ENCODE results near the gene ITPK1.
"Not testable (repeated sequence)": the region's sequence is repeated elsewhere in the genome, so short reads cannot be mapped to it uniquely, and the experiment has no call there.

The ITPK1 gene

DNA sequence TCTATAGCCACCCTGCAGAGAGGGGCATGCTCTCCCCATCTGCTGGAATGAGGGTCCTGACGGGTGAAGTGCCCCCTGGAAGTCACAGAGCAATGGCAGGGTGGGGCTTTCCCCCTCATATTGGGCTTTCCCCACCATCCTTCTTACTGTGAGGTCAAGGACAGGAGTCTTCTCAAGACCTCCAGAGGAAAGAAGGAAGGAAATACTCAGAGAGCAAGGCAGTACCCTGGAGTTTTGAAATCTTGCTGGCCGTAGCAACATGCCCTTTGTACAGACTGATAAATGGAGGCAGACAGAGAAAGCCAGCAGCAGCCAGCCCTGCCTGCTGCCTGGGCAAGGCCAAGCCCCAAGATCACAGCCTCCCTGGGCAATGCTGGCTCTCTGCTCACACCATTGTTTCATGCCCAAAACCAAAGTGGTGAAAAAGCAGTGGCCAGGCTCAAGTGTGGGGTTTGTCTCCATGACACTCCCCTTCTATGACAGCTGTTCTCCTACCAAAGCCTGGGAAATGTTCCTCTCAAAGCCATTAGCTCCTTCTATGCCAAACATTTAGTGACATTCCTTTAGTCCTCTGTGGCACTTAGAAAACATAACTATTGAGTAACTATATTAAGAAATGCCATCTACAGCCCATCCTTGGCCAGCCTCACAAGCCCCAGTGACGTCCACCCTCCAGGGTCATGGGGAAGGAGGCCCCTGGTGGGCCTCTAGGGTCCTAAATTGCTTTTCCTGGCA, 13.2 kb upstream of the ITPK1 start:
- DNase-seq: no peak

- no peak for DNase-seq
Observed at GRCh38 chr14:93126111-93126510, 10.4 kb upstream of the ITPK1 start.

GRCh38 chr14:93122826-93123225, 7.1 kb upstream of the ITPK1 start:
- DNase-seq: no peak

GRCh38 chr14:93121030-93121834, 5.5 kb upstream of the ITPK1 start:
- DNase-seq: no peak

GRCh38 chr14:93120517-93120916, 4.8 kb upstream of the ITPK1 start:
- no peak for DNase-seq

- no peak for DNase-seq
Observed at GRCh38 chr14:93116676-93117200, 1.0 kb upstream of the ITPK1 start.

- DNase-seq: peak; percentile 89
Observed at GRCh38 chr14:93115069-93115820, 480 bp downstream of the ITPK1 start.

- no peak for DNase-seq
Observed at GRCh38 chr14:93114713-93115068, 1.0 kb downstream of the ITPK1 start.

DNA sequence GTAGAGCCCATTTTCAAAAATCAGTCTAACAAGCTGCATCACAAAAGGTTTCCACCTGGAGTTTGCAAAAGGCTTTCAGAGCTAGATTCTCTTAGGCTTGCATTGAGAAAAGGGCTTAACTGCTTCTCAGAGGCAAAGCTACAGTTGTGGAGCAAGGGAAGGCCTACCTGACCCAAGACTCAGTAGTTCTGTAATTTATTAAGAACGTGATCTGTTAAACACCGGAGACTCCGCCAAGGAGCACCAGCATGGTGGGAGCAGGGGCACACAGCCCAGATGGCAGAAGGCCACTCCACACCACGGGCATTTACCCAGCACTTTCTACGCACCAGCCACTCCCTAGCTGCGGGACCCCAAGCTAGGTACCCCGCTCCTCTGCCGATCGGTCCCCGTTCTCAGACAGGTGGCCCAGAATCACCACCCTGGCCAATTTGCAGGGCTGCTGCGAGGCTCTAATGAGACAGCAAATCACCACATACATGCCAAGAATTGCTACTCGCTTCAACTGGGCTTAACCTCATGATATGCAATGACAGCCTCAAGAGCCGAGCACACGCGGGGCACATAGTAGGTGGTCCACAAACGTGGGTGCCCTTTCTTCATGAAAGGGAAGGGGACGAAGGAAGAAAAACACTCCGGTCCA, 1.5 kb downstream of the ITPK1 start:
- DNase-seq: peak; percentile 28

DNA sequence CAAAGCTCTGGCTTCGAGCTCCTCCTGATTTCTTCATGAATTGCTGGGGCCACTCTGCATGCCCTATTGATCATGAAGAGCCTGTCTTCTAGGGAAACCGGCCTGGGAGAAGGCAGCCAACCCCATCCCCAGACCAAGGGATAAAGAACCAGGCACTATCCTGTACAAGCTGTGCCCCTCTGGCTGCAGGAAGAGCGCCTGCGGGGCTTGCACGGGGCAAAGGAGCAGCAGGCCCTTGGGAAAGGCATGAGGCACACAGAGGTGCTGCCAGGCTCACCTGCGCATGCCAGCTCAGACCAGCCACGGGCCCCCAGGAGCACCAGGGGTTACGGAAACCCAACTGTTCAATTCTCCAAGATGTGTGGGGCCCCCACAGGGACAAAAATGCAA, 2.1 kb downstream of the ITPK1 start:
- no peak for DNase-seq

DNA sequence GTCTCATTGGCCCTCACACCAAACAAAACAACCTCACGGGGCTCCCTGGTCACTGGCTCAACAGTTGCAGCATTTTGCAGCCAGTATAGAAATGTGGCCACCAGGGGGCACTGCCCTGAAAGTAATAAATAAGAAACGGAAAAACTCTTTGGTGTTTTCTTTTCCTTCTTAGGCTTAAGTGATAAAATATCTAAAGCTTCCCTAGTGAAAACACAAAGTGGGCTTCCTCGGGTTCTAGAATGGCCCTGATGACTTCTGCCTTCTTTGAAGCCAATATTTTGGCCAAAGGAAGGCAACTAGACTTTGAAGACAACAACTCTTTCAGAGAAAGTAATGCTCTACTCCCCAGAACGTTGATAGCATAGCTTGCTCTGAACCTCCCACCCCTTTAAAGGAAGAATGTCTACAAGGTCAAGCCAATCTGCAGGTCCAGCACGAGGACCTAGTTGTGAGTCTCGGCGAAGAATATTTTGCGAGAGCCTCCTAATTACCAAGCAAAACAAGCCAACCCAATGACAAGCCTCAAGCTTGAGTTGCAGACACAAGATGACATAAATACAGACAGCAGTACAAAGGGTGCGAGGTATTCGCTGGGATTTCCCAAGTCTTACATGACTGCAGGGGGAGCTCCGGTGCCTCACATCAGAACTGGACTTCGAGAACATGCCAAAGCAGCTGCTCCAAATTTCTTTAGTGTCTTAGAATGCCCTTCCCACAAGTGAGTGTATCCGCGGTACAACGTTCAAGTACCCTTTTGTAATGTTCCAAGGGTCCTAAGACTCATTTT, 2.6 kb downstream of the ITPK1 start:
- peak; percentile 74 for DNase-seq

- not testable (repeated sequence) for DNase-seq
Observed at GRCh38 chr14:93111541-93111940, 4.2 kb downstream of the ITPK1 start.

- DNase-seq: no peak
Observed at GRCh38 chr14:93110856-93111419, 4.8 kb downstream of the ITPK1 start.

GRCh38 chr14:93109572-93110481, 5.9 kb downstream of the ITPK1 start:
- no peak for DNase-seq

DNA sequence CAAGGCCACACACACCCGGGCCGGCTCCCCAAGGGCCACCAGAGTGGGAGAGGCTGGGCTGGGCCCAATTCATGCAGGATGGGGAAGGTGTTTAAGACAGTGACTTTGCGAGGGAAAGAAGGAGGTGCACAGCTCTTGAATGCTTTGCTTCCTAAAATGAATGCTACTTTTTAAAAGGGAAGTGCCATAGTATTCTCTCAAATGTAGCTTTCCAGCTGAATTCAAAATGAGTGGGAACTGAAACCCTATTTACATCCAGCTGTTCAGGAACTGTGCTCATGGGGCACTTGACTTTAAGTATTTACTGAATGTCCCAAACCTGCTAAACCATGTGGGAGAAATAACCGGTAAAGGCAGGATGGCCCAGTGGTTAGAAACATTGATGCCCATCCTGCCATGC, 7.6 kb downstream of the ITPK1 start:
- no peak for DNase-seq

DNA sequence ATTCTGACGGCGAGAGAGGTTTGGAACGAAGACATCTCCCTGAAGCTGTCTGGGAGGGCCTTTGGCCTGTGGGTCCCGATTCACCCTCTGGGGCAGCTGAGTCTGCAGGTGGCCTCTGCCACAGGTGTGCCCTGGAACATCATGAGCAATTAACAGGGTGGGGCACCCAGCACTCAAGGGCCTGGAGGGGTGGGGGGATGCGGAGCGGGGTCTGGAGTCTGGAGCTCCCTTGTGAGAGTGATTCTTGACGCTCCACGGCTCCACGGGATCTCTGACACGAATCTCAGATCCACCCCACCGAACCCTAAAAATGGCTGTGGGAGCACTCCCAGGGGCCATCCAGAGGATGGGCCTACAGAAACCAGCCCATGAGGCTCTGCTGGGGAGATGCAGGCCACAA, 8.3 kb downstream of the ITPK1 start:
- no peak for DNase-seq

DNA sequence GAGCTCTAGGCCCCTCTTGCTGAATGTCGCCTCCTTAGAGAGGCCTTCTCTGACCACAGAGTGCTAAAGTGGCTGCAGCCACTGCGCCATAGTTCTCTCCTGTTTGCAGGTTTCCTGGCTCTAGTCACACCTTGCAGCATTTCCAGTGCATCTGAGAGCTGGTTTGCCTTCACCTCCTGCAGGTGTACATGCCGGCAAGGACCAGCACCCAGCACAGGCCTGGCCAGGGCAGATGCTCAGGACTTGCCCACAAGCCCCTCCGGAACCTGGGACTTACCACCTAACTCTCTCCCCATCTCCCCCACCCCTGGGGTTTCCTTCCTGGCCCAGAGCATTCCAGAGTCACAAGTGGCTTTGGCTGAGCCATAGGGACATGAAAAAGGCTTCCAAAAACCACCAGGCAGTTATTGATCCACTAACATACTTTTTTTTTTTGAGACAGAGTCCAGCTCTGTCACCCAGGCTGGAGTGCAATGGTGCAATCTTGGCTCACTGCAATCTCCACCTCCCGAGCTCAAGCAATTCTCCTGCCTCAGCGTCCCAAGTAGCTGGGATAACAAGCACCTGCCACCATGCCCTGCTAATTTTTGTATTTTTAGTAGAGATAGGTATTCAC, 9.1 kb downstream of the ITPK1 start:
- no peak for DNase-seq

DNA sequence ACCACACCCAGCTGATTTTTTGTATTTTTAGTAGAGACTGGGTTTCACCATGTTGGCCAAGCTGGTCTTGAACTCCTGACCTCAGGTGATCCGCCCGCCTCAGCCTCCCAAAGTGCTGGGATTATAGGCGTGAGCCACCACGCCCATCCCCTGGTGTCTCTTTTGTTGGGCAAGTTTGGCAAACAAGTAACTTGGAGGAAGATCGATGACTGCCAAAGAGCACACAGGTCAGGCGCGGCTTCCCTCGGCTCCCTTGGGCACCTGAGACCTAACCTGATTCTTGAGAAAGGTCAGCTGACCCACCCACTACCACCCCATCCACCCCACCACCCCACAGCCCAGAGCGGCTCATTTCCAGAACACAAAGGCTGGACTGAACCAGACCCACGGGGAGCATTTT, 9.9 kb downstream of the ITPK1 start:
- DNase-seq: not testable (repeated sequence)

GRCh38 chr14:93105362-93105761, 10.4 kb downstream of the ITPK1 start:
- no peak for DNase-seq

DNA sequence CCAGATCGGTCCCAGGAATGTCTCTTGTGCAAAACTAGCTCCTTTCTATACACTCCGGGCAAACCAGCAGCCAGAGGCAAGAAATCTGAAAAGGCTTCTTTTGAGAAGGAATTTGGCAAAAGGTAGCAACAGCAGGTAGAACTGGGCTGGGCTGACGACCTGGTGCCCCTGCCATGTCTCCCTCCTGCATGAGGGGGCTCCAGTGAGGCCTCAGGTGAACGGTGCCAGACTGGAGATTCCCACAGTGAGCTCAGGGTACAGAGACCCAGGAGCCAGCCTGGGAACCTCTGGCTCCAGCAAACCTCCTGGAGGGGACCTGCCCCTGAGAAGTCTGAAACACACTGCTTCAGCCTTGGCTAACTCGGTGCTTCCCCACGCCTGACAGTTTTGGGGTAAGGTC, 10.8 kb downstream of the ITPK1 start:
- DNase-seq: no peak
